ENCODE data around the gene SPOCK1.

SPOCK1 gene

GRCh38 chr5:137185193-137185592, 313.9 kb downstream of the SPOCK1 start:
- DNase-seq, result no peak

- DNase-seq, result no peak
Observed at GRCh38 chr5:137184734-137185133, 314.4 kb downstream of the SPOCK1 start.

GRCh38 chr5:137182576-137182975, 316.6 kb downstream of the SPOCK1 start:
- no peak for DNase-seq

- no peak for DNase-seq
Observed at GRCh38 chr5:137181667-137182066, 317.5 kb downstream of the SPOCK1 start.

GRCh38 chr5:137179203-137179602, 319.9 kb downstream of the SPOCK1 start:
- DNase-seq, result no peak

- DNase-seq, result no peak
Observed at GRCh38 chr5:137176609-137177008, 322.5 kb downstream of the SPOCK1 start.

GRCh38 chr5:137176126-137176525, 323.0 kb downstream of the SPOCK1 start:
- no peak for DNase-seq

GRCh38 chr5:137174196-137174595, 324.9 kb downstream of the SPOCK1 start:
- no peak for DNase-seq

- no peak for DNase-seq
Observed at GRCh38 chr5:137172258-137172657, 326.9 kb downstream of the SPOCK1 start.

GRCh38 chr5:137167187-137167586, 331.9 kb downstream of the SPOCK1 start:
- DNase-seq, result no peak

GRCh38 chr5:137164961-137165360, 334.2 kb downstream of the SPOCK1 start:
- DNase-seq, result no peak

- DNase-seq, result no peak
Observed at GRCh38 chr5:137164536-137164935, 334.6 kb downstream of the SPOCK1 start.

- no peak for DNase-seq
Observed at GRCh38 chr5:137158691-137159090, 340.4 kb downstream of the SPOCK1 start.

GRCh38 chr5:137156180-137156579, 342.9 kb downstream of the SPOCK1 start:
- DNase-seq, result no peak

- no peak for DNase-seq
Observed at GRCh38 chr5:137155261-137156000, 343.7 kb downstream of the SPOCK1 start.

- DNase-seq, result no peak
Observed at GRCh38 chr5:137152616-137153015, 346.5 kb downstream of the SPOCK1 start.

- no peak for DNase-seq
Observed at GRCh38 chr5:137148655-137149054, 350.5 kb downstream of the SPOCK1 start.

GRCh38 chr5:137148159-137148558, 351.0 kb downstream of the SPOCK1 start:
- no peak for DNase-seq

- DNase-seq, result no peak
Observed at GRCh38 chr5:137147346-137147745, 351.8 kb downstream of the SPOCK1 start.

GRCh38 chr5:137146402-137146890, 352.7 kb downstream of the SPOCK1 start:
- DNase-seq, result no peak

GRCh38 chr5:137145721-137146120, 353.4 kb downstream of the SPOCK1 start:
- DNase-seq, result no peak

- DNase-seq, result no peak
Observed at GRCh38 chr5:137144656-137145055, 354.5 kb downstream of the SPOCK1 start.

- no peak for DNase-seq
Observed at GRCh38 chr5:137142764-137143605, 356.1 kb downstream of the SPOCK1 start.

GRCh38 chr5:137142346-137142745, 356.8 kb downstream of the SPOCK1 start:
- DNase-seq, result no peak
